Motor neuron (in vitro differentiated cells): ENCODE measurements around the gene RNU1-2. TPM values are rescaled to one million over a fixed set of nuclear protein-coding genes. Genes with fewer than 3 reads are reported as not detected.

Source experiments
- total RNA-seq, 8 experiments: library from RNA; unstranded; fragments of 300-600 nt; gene quantifications; 2 replicates each; pipeline versions ENCODE4 v1.2.3 to v1.2.4, GENCODE V29; 2022

Gene RNU1-2
- total RNA-seq, 8 experiments from 2014 or later = 10,501 to 35,099 (median 17,750) TPM

Other genes starting within 250 kb of the RNU1-2 start
- over 10,000 TPM in 1 of 8 experiments, 1,000 to 10,000 TPM in 7; 2,521 to 14,174 (median 6,483) TPM for gene RNU1-3, start 229.0 kb upstream of the RNU1-2 start, total RNA-seq
- gene RNU1-4, start 155.5 kb upstream of the RNU1-2 start, total RNA-seq = over 10,000 TPM; 10,501 to 35,099 (median 17,750) TPM
- gene CROCC, start 26.0 kb downstream of the RNU1-2 start, total RNA-seq = 10 to 100 TPM; 10.3 to 30.4 (median 15.6) TPM
- 100 to 1,000 TPM in 1 of 8 experiments, 10 to 100 TPM in 6, 1 to 10 TPM in 1; 8.8 to 144 (median 23.7) TPM for gene MFAP2, start 84.6 kb downstream of the RNU1-2 start, total RNA-seq
- gene ATP13A2, start 115.9 kb downstream of the RNU1-2 start, total RNA-seq = 10 to 100 TPM; 32.2 to 80.0 (median 55.8) TPM
- gene SDHB, start 158.1 kb downstream of the RNU1-2 start, total RNA-seq = 100 to 1,000 TPM in 3 of 8 experiments, 10 to 100 TPM in 5; 75.1 to 161 (median 96.1) TPM
- gene PADI2, start 223.5 kb downstream of the RNU1-2 start, total RNA-seq = 1 to 10 TPM in 7 of 8 experiments, under 1 TPM in 1; 0.92 to 5.3 (median 2.0) TPM